Fibroblast of pulmonary artery (primary cell): ENCODE data around the gene ANKRD39.

ENCODE experiments used
- DNase-seq: peaks from one replicate; pipeline ENCODE4 v3.0.0-alpha.2; 2010; ENCODE audit warnings: low read depth
- H3K4me3 ChIP-seq: replicated peaks from 2 replicates; pipeline ENCODE4 v1.5.1; 2011; ENCODE audit warnings: low read depth, mild to moderate bottlenecking, control low read depth, low read length, moderate library complexity
- CTCF ChIP-seq: IDR thresholded peaks from 2 replicates; pipeline ENCODE4 v1.5.1; 2011; ENCODE audit warnings: mild to moderate bottlenecking, control low read depth, low read length, inconsistent platforms; ENCODE audit errors: missing control alignments

Gene ANKRD39

GRCh38 chr2:96861074-96861473, 3.3 kb upstream of the ANKRD39 start:
- no peak for DNase-seq
- H3K4me3 ChIP-seq: no peak overlapping the region
- no peak for TF ChIP-seq CTCF

GRCh38 chr2:96860065-96861029, 2.5 kb upstream of the ANKRD39 start:
- no peak for TF ChIP-seq CTCF

DNA sequence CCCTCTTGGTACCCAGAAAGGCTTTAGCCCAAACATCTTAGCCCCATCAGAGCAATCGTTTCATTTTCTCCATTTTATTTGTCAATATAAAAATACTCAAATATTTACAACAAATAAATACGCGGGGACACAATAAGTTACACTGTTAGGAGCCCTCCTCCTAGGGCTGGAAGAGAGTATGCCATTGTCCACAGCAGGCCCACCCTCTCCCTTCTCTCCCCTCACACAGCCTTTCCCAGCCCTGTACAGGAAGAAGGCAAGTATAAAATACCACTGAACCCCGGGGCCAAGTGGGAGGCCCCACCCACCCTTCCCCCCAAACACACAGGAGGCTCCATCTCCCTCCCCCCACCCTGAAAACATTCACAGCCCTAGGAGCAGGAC, 1.9 kb upstream of the ANKRD39 start:
- no peak for DNase-seq
- no peak overlapping the region for H3K4me3 ChIP-seq
- TF ChIP-seq CTCF: no peak

More at GRCh38 chr2:96860065-96861029, 2.5 kb upstream of the ANKRD39 start:
- H3K4me3 ChIP-seq: no peak overlapping the region
- DNase-seq: no peak

- no peak for TF ChIP-seq CTCF
- no peak overlapping the region for H3K4me3 ChIP-seq
- no peak for DNase-seq
Observed at GRCh38 chr2:96859099-96859649, 1.4 kb upstream of the ANKRD39 start.

GRCh38 chr2:96856776-96857666, 795 bp downstream of the ANKRD39 start:
- H3K4me3 ChIP-seq: peak overlapping the region; percentile 73
- no peak for TF ChIP-seq CTCF
- no peak for DNase-seq

DNA sequence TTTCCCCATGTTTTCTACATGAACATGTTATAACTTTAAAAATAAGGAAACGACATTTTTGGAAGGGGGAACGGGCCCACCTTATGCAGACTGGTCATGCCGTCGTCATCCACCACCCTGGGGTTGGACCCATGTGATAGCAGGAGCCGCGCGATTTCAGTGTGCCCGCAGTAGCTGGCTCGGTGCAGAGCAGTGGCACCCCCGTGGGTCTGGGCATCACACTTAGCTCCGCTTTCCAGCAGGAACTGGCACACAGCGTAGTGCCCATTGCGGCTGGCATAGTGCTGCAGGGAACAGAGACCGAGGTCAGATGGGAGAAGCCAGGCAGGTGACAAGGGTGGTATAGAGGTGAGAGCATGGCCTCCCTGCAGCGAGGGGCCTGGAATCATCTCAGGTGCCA, 4.5 kb downstream of the ANKRD39 start:
- no peak for DNase-seq
- TF ChIP-seq CTCF: no peak
- no peak overlapping the region for H3K4me3 ChIP-seq
